A673 (cell line): Measurements from ENCODE around the gene RASGRP2. TPM values are rescaled to one million over a fixed set of nuclear protein-coding genes. Genes with fewer than 3 reads are reported as not detected.

Source experiments
- BruUV-seq: library from RNA; stranded (reverse); fragments of 400-500 nt; replicated peaks from 2 replicates; lab custom pipeline; 2021; lab: Mats Ljungman, UMichigan
- CTCF ChIA-PET: fragments of 300-600 bp; sonication (Branson Sonifier 250); formaldehyde crosslinking; loops from one replicate; lab custom pipeline; 2022; ENCODE audit warnings: antibody characterized with exemption; lab: Charles Lee
- POLR2A ChIA-PET: fragments of 300-600 bp; sonication (Branson Sonifier 250); formaldehyde crosslinking; loops from one replicate; lab custom pipeline; 2022; ENCODE audit warnings: antibody characterized with exemption; ENCODE audit not compliant: low non-redundant PET; lab: Charles Lee
- DNase-seq: peaks from one replicate; pipeline ENCODE4 v3.0.0-alpha.2; 2015; ENCODE audit warnings: low spot score
- H3K27ac ChIP-seq: fragments of 200-600 bp; sonication (generic); 2 replicates; pipeline ENCODE4 v1.5.1; 2016; ENCODE audit warnings: mixed run types, low read depth, mild to moderate bottlenecking, mixed read lengths, antibody characterized with exemption, low read length; ENCODE audit not compliant: poor library complexity, severe bottlenecking
- H3K27me3 ChIP-seq: fragments of 200-600 bp; sonication (generic); replicated peaks from 2 replicates; pipeline ENCODE4 v1.6.1; 2017; ENCODE audit warnings: mixed run types, low read depth, mild to moderate bottlenecking, mixed read lengths, antibody characterized with exemption, low read length; ENCODE audit not compliant: insufficient read depth, poor library complexity
- H3K36me3 ChIP-seq: fragments of 200-600 bp; sonication (generic); 2 replicates; pipeline ENCODE4 v1.6.1; 2016; ENCODE audit warnings: mixed run types, mild to moderate bottlenecking, mixed read lengths, antibody characterized with exemption, low read length; ENCODE audit not compliant: insufficient read depth, poor library complexity, severe bottlenecking
- H3K4me1 ChIP-seq: fragments of 200-600 bp; sonication (generic); 2 replicates; pipeline ENCODE4 v1.6.1; 2017; ENCODE audit warnings: mixed run types, mild to moderate bottlenecking, mixed read lengths, antibody characterized with exemption, low read length; ENCODE audit not compliant: insufficient read depth, poor library complexity, severe bottlenecking
- H3K4me3 ChIP-seq: fragments of 200-600 bp; sonication (generic); 2 replicates; pipeline ENCODE4 v1.5.1; 2016; ENCODE audit warnings: low read depth, mixed run types, mild to moderate bottlenecking, mixed read lengths, low read length; ENCODE audit not compliant: poor library complexity, severe bottlenecking
- H3K9me3 ChIP-seq: fragments of 200-600 bp; sonication (generic); 2 replicates; pipeline ENCODE4 v1.6.1; 2016; ENCODE audit warnings: mixed run types, low read depth, mild to moderate bottlenecking, mixed read lengths, antibody characterized with exemption, low read length; ENCODE audit not compliant: poor library complexity, severe bottlenecking
- CTCF ChIP-seq: fragments of 300-800, 200-600 bp; sonication (generic); conservative IDR thresholded peaks from 2 replicates; pipeline ENCODE4 v1.5.1; 2017; ENCODE audit warnings: low read depth, mild to moderate bottlenecking, antibody characterized with exemption, low read length, moderate library complexity, mixed read lengths
- EZH2 ChIP-seq: fragments of 200-600 bp; sonication (generic); IDR thresholded peaks from 2 replicates; pipeline ENCODE4 v1.6.1; 2017; ENCODE audit warnings: borderline replicate concordance, low read depth, mild to moderate bottlenecking, mixed read lengths, antibody characterized with exemption, low read length; ENCODE audit not compliant: poor library complexity, severe bottlenecking
- intact Hi-C: fragments of 100-400 bp; cut with micrococcal nuclease; formaldehyde crosslinking; loops from one replicate; pipeline ENCODE4 v1.10.0; 2022; ENCODE audit not compliant: unreplicated experiment
- total RNA-seq: library from RNA; stranded (reverse); gene quantifications from 2 replicates; pipeline ENCODE4 v1.2.3, GENCODE V29; 2021

The RASGRP2 gene
- total RNA-seq, 1 experiment from 2014 or later, result 2.0 TPM

- TF ChIP-seq EZH2 (no peak), CTCF (no peak)
- Histone ChIP-seq H3K27ac (no peak overlapping the region), H3K36me3 (no peaks in the 10 kb centered on the region), H3K4me1 (peaks cover 8% of the 10 kb centered on the region), H3K27me3 (peaks cover 67% of the 10 kb centered on the region), H3K4me3 (no peak overlapping the region), H3K9me3 (no peaks in the 10 kb centered on the region)
- CTCF ChIA-PET, result no interaction called here
- intact Hi-C loops, result loop anchor here (2.0 kb wide), 1 partner anchor 68 kb away; no protein-coding TSS in a partner anchor
- no peak for DNase-seq
- POLR2A ChIA-PET, result no interaction called here
- no TSS peak for BruUV-seq
These were observed 23.1 kb downstream of the RASGRP2 start for GRCh38 chr11:64720640-64721358.

GRCh38 chr11:64720167-64720566, 23.8 kb downstream of the RASGRP2 start:
- no peak for DNase-seq
- intact Hi-C loops, result loop anchor here (2.0 kb wide), 1 partner anchor 67 kb away; no protein-coding TSS in a partner anchor
- ChIA-PET POLR2A (no interaction called here), CTCF (no interaction called here)
- Histone ChIP-seq H3K36me3 (no peaks in the 10 kb centered on the region), H3K27me3 (peaks cover 73% of the 10 kb centered on the region), H3K27ac (no peak overlapping the region), H3K4me3 (no peak overlapping the region), H3K9me3 (no peaks in the 10 kb centered on the region), H3K4me1 (peaks cover 8% of the 10 kb centered on the region)
- TF ChIP-seq CTCF (no peak), EZH2 (no peak)
- no TSS peak for BruUV-seq

GRCh38 chr11:64719406-64719805, 24.5 kb downstream of the RASGRP2 start:
- no peak for DNase-seq
- no peak for TF ChIP-seq EZH2
- no peak for TF ChIP-seq CTCF
- ChIA-PET POLR2A (no interaction called here), CTCF (no interaction called here)
- no peaks in the 10 kb centered on the region for H3K9me3 ChIP-seq
- no TSS peak for BruUV-seq
- peaks cover 13% of the 10 kb centered on the region for H3K4me1 ChIP-seq
- H3K4me3 ChIP-seq, result no peak overlapping the region
- H3K36me3 ChIP-seq, result no peaks in the 10 kb centered on the region
- peaks cover 81% of the 10 kb centered on the region for H3K27me3 ChIP-seq
- intact Hi-C loops, result no loop called here
- no peak overlapping the region for H3K27ac ChIP-seq
